CD4-positive, alpha-beta T cell treated with Interleukin-1 beta for 1 hour (primary cell): Measurements from ENCODE around the gene ARHGAP31.

Source experiments
- DNase-seq, 2 donors: peaks; one replicate each; pipeline ENCODE4 v3.0.0-alpha.2; 2020 to 2022

ARHGAP31 gene

GRCh38 chr3:119453822-119454221 is 159.6 kb downstream of the ARHGAP31 start:
- no peak for DNase-seq

- DNase-seq: no peak
Observed at GRCh38 chr3:119456469-119456868, 162.3 kb downstream of the ARHGAP31 start.

- no peak for DNase-seq
Observed at GRCh38 chr3:119457246-119457645, 163.1 kb downstream of the ARHGAP31 start.

GRCh38 chr3:119463171-119464169 is 169.3 kb downstream of the ARHGAP31 start, which contains the start of gene TMEM39A:
TMEM39A (minus strand) TSS chr3:119463615; CDS start chr3:119462074, 1,541 bp downstream.
- DNase-seq: peak; percentile 98 to 99

GRCh38 chr3:119468041-119468440 is 173.9 kb downstream of the ARHGAP31 start:
- no peak for DNase-seq

GRCh38 chr3:119469418-119470189 is 175.4 kb downstream of the ARHGAP31 start:
- peak in 1 of 2 donors; percentile 16 for DNase-seq
